ENCODE results near the gene TBR1.

- TF ChIP-seq CTCF (IDR thresholded peaks at IDR 0.05) (no peak), POLR2A (IDR thresholded peaks at IDR 0.05) (no peak)
Observed at GRCh38 chr2:161436411-161436810, 20.3 kb downstream of the TBR1 start.
